Activated naive CD8-positive, alpha-beta T cell treated with anti-CD3 and anti-CD28 coated beads for 36 hours (primary cell): ENCODE results near the gene C17orf100. TPM values are rescaled to one million over a fixed set of nuclear protein-coding genes. Genes with fewer than 3 reads are reported as not detected.
"Not testable (repeated sequence)": the region's sequence is repeated elsewhere in the genome, so short reads cannot be mapped to it uniquely, and the experiment has no call there.

Source experiments
- DNase-seq: peaks from one replicate; pipeline ENCODE4 v3.0.0; 2021
- H3K27ac Mint-ChIP-seq: one replicate; pipeline ENCODE4 v1.8.0; 2022; ENCODE audit warnings: mild to moderate bottlenecking, moderate library complexity, mixed read lengths
- H3K27me3 Mint-ChIP-seq: one replicate; pipeline ENCODE4 v1.8.0; 2022; ENCODE audit warnings: mild to moderate bottlenecking, mixed read lengths
- H3K36me3 Mint-ChIP-seq: one replicate; pipeline ENCODE4 v1.8.0; 2021; ENCODE audit warnings: mild to moderate bottlenecking, mixed read lengths
- H3K4me1 Mint-ChIP-seq: one replicate; pipeline ENCODE4 v1.8.0; 2021; ENCODE audit warnings: mixed read lengths
- H3K4me3 Mint-ChIP-seq: one replicate; pipeline ENCODE4 v1.8.0; 2022; ENCODE audit warnings: mild to moderate bottlenecking, moderate library complexity, mixed read lengths
- H3K9me3 Mint-ChIP-seq: one replicate; pipeline ENCODE4 v1.8.0; 2022; ENCODE audit warnings: mixed read lengths
- total RNA-seq, 2 experiments: library from RNA; stranded (reverse); gene quantifications; one replicate each; pipeline ENCODE4 v1.2.3, GENCODE V29; 2021

C17orf100 gene
- total RNA-seq, 2 experiments from 2014 or later: 1.4 to 1.8 TPM

GRCh38 chr17:6656797-6657632 lies 5.5 kb downstream of the C17orf100 start:
- peak overlapping the region; percentile 86 for H3K4me3 Mint-ChIP-seq
- peak; percentile 64 for DNase-seq
- H3K4me1 Mint-ChIP-seq: peaks cover 50% of the 10 kb centered on the region
- H3K27ac Mint-ChIP-seq: peak overlapping the region; percentile 76
- not testable (repeated sequence) for H3K9me3 Mint-ChIP-seq, H3K27me3 Mint-ChIP-seq
- H3K36me3 Mint-ChIP-seq: peaks cover 13% of the 10 kb centered on the region

GRCh38 chr17:6657633-6658287 lies 6.2 kb downstream of the C17orf100 start:
- H3K27ac Mint-ChIP-seq: peak overlapping the region; percentile 76
- no peaks in the 10 kb centered on the region for H3K9me3 Mint-ChIP-seq
- H3K4me1 Mint-ChIP-seq: peaks cover 45% of the 10 kb centered on the region
- no peak for DNase-seq
- H3K36me3 Mint-ChIP-seq: peaks cover 13% of the 10 kb centered on the region
- H3K4me3 Mint-ChIP-seq: peak overlapping the region; percentile 86
- H3K27me3 Mint-ChIP-seq: peaks cover 8% of the 10 kb centered on the region

- not testable (repeated sequence) for H3K27ac Mint-ChIP-seq, H3K27me3 Mint-ChIP-seq, DNase-seq, H3K4me3 Mint-ChIP-seq, H3K9me3 Mint-ChIP-seq
- Mint-ChIP-seq H3K4me1 (peaks cover 38% of the 10 kb centered on the region), H3K36me3 (peaks cover 11% of the 10 kb centered on the region)
Measured at GRCh38 chr17:6658411-6658810, 6.8 kb downstream of the C17orf100 start.

- no peak overlapping the region for H3K4me3 Mint-ChIP-seq
- no peak for DNase-seq
- H3K4me1 Mint-ChIP-seq: peaks cover 30% of the 10 kb centered on the region
- peaks cover 5% of the 10 kb centered on the region for H3K36me3 Mint-ChIP-seq
- no peak overlapping the region for H3K27ac Mint-ChIP-seq
- H3K27me3 Mint-ChIP-seq: peaks cover 7% of the 10 kb centered on the region
- H3K9me3 Mint-ChIP-seq: no peaks in the 10 kb centered on the region
Measured at GRCh38 chr17:6660101-6660500, 8.5 kb downstream of the C17orf100 start.

- peaks cover 24% of the 10 kb centered on the region for H3K4me1 Mint-ChIP-seq
- no peaks in the 10 kb centered on the region for H3K27me3 Mint-ChIP-seq
- H3K4me3 Mint-ChIP-seq: peak overlapping the region; percentile 6
- H3K9me3 Mint-ChIP-seq: no peaks in the 10 kb centered on the region
- H3K36me3 Mint-ChIP-seq: peaks cover 4% of the 10 kb centered on the region
- H3K27ac Mint-ChIP-seq: no peak overlapping the region
- DNase-seq: no peak
Measured at GRCh38 chr17:6660805-6661463, 9.4 kb downstream of the C17orf100 start.

- Mint-ChIP-seq H3K4me1 (peaks cover 24% of the 10 kb centered on the region), H3K9me3 (no peaks in the 10 kb centered on the region), H3K27me3 (no peaks in the 10 kb centered on the region), H3K36me3 (peaks cover 4% of the 10 kb centered on the region), H3K27ac (no peak overlapping the region), H3K4me3 (no peak overlapping the region)
- DNase-seq: no peak
Measured at GRCh38 chr17:6661464-6661848, 9.9 kb downstream of the C17orf100 start.

GRCh38 chr17:6663200-6663599 lies 11.6 kb downstream of the C17orf100 start:
- H3K9me3 Mint-ChIP-seq, H3K27me3 Mint-ChIP-seq, H3K27ac Mint-ChIP-seq, H3K36me3 Mint-ChIP-seq, DNase-seq, H3K4me3 Mint-ChIP-seq: not testable (repeated sequence)
- H3K4me1 Mint-ChIP-seq: peaks cover 22% of the 10 kb centered on the region

GRCh38 chr17:6666077-6666521 lies 14.5 kb downstream of the C17orf100 start:
- DNase-seq: peak; percentile 44
- no peaks in the 10 kb centered on the region for H3K9me3 Mint-ChIP-seq
- H3K27me3 Mint-ChIP-seq: no peaks in the 10 kb centered on the region
- no peak overlapping the region for H3K27ac Mint-ChIP-seq
- no peaks in the 10 kb centered on the region for H3K36me3 Mint-ChIP-seq
- H3K4me1 Mint-ChIP-seq: peaks cover 11% of the 10 kb centered on the region
- H3K4me3 Mint-ChIP-seq: no peak overlapping the region

GRCh38 chr17:6666557-6666956 lies 15.0 kb downstream of the C17orf100 start:
- H3K9me3 Mint-ChIP-seq: no peaks in the 10 kb centered on the region
- H3K4me3 Mint-ChIP-seq: no peak overlapping the region
- H3K4me1 Mint-ChIP-seq: peaks cover 7% of the 10 kb centered on the region
- no peaks in the 10 kb centered on the region for H3K36me3 Mint-ChIP-seq
- no peak for DNase-seq
- no peak overlapping the region for H3K27ac Mint-ChIP-seq
- no peaks in the 10 kb centered on the region for H3K27me3 Mint-ChIP-seq

GRCh38 chr17:6667516-6667915 lies 16.0 kb downstream of the C17orf100 start:
- H3K9me3 Mint-ChIP-seq: no peaks in the 10 kb centered on the region
- H3K36me3 Mint-ChIP-seq: no peaks in the 10 kb centered on the region
- H3K4me3 Mint-ChIP-seq: no peak overlapping the region
- DNase-seq: no peak
- H3K27ac Mint-ChIP-seq: no peak overlapping the region
- H3K27me3 Mint-ChIP-seq: no peaks in the 10 kb centered on the region
- H3K4me1 Mint-ChIP-seq: peaks cover 6% of the 10 kb centered on the region

GRCh38 chr17:6668219-6668618 lies 16.7 kb downstream of the C17orf100 start:
- no peaks in the 10 kb centered on the region for H3K27me3 Mint-ChIP-seq
- no peak overlapping the region for H3K27ac Mint-ChIP-seq

GRCh38 chr17:6668727-6669425 lies 17.3 kb downstream of the C17orf100 start:
- H3K27ac Mint-ChIP-seq: no peak overlapping the region
- no peaks in the 10 kb centered on the region for H3K9me3 Mint-ChIP-seq

More at GRCh38 chr17:6668219-6668618, 16.7 kb downstream of the C17orf100 start:
- peaks cover 6% of the 10 kb centered on the region for H3K4me1 Mint-ChIP-seq
- H3K36me3 Mint-ChIP-seq: no peaks in the 10 kb centered on the region
- H3K4me3 Mint-ChIP-seq: no peak overlapping the region
- no peaks in the 10 kb centered on the region for H3K9me3 Mint-ChIP-seq
- no peak for DNase-seq

GRCh38 chr17:6669479-6670212 lies 18.1 kb downstream of the C17orf100 start:
- H3K36me3 Mint-ChIP-seq: no peaks in the 10 kb centered on the region
- DNase-seq: no peak
- no peaks in the 10 kb centered on the region for H3K9me3 Mint-ChIP-seq
- no peak overlapping the region for H3K27ac Mint-ChIP-seq
- H3K4me1 Mint-ChIP-seq: peaks cover 6% of the 10 kb centered on the region
- no peak overlapping the region for H3K4me3 Mint-ChIP-seq
- H3K27me3 Mint-ChIP-seq: no peaks in the 10 kb centered on the region

More at GRCh38 chr17:6668727-6669425, 17.3 kb downstream of the C17orf100 start:
- no peak for DNase-seq
- H3K27me3 Mint-ChIP-seq: no peaks in the 10 kb centered on the region
- H3K36me3 Mint-ChIP-seq: no peaks in the 10 kb centered on the region
- H3K4me1 Mint-ChIP-seq: peaks cover 6% of the 10 kb centered on the region
- no peak overlapping the region for H3K4me3 Mint-ChIP-seq

GRCh38 chr17:6670571-6670970 lies 19.0 kb downstream of the C17orf100 start:
- H3K27me3 Mint-ChIP-seq: no peaks in the 10 kb centered on the region
- H3K27ac Mint-ChIP-seq: no peak overlapping the region
- no peaks in the 10 kb centered on the region for H3K9me3 Mint-ChIP-seq
- no peaks in the 10 kb centered on the region for H3K36me3 Mint-ChIP-seq
- H3K4me1 Mint-ChIP-seq: peaks cover 6% of the 10 kb centered on the region
- H3K4me3 Mint-ChIP-seq: no peak overlapping the region
- DNase-seq: no peak
